ENCODE measurements around the gene SPATA20.

The SPATA20 gene

DNA sequence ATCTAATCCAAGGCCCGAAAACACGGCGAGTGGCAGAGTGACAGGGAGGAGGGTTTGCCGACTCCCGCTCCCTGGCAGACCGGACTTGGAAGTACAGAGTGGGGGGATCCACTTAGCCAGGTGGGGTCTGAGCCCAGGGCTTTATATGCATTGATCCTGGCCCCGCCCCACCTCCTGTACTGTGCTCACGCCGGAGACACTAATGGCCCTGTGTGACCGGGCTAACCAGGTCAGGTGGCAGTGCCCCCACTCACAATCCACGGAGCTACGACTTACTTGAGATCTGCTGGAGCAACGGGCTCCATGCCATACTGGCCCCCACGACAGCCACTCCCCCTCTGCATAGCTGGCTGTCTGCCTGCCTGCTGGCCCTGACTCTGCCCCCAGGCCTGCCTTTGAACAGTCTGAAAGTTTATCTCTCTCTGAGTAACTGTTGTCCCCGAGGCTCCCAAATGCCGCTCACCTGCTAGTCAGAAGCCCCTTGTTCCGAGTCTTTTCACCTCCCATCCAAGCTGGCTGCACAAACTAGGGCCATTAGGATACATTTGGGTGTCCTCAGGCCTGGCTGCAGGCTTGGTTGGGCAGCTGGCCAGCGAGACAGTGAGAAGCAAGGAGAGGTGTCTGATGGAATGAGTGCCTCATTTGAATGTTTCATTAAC, 41.5 kb downstream of the SPATA20 start:
- Histone ChIP-seq H3K4me1 (ENCODE audit: control insufficient read depth, insufficient read depth, low read length) (0 out of 2 replicates have a peak, but pooled peaks cover 3% of the 10 kb centered on the region), H3K36me3 (ENCODE audit: control insufficient read depth in 2 of 2, insufficient read depth in 1 of 2, low read length in 2 of 2) (no peaks in the 10 kb centered on the region), H3K27ac (ENCODE audit: extremely low read depth, low read depth, low read length) (no peak overlapping the region), H3K9me3 (ENCODE audit: control insufficient read depth, insufficient read depth, low read depth, low read length) (no peaks in the 10 kb centered on the region), H3K4me3 (ENCODE audit: low read depth, low read length) (no peak overlapping the region)
- ChIA-PET POLR2A (interaction anchor here (1.5 kb wide), 1 partner anchor 28 kb away, joined by 4 read pairs; the partner anchor contains the start of gene CACNA1G), CTCF (interaction anchor here (0.8 to 2.2 kb wide), 5 partner anchors 38 to 93 kb away, joined by 3 to 15 read pairs (median 3); no protein-coding TSS in a partner anchor)
- TF ChIP-seq ZNF561 (tag by site-specific recombination; IDR thresholded peaks at IDR 0.05; ENCODE audit: borderline replicate concordance) (no peak), ZNF335 (tag by site-specific recombination; conservative IDR thresholded peaks at IDR 0.05) (peak; percentile 92), ZNF394 (tag by site-specific recombination; IDR thresholded peaks at IDR 0.05; ENCODE audit: borderline replicate concordance) (no peak)

DNA sequence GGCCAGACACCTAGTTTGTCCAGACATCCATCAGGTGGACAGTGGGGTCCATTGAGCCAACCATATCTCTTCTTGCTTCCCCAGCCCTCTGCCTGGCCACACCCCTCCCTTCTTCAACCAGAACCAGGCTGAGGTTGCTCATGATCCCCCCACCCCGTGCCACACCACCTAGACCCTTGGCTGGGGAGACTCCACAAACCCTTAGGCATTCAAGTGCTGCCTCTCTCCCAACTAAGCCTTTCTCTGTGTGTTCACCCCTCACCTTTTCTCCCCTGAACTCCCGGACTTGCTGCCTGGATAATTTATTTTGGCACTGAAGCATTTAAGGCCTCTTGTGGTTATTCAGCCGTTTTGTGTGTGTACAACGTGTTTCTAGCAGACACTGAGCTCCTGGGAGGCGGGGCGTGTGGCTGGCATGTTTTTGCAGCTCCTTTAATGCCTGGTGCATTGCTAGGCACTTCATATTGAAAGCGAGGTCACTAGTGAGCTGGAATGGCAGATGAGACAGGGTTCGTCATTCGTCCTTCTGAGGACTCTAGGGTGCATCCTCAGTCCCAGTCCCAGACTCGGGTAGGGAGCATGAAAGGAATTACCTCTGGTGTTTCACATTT, 42.2 kb downstream of the SPATA20 start:
- Histone ChIP-seq H3K27ac (ENCODE audit: extremely low read depth, low read depth, low read length) (no peak overlapping the region), H3K4me3 (ENCODE audit: low read depth, low read length) (no peak overlapping the region), H3K9me3 (ENCODE audit: control insufficient read depth, insufficient read depth, low read depth, low read length) (no peaks in the 10 kb centered on the region), H3K4me1 (ENCODE audit: control insufficient read depth, insufficient read depth, low read length) (0 out of 2 replicates have a peak, but pooled peaks cover 3% of the 10 kb centered on the region), H3K36me3 (ENCODE audit: control insufficient read depth in 2 of 2, insufficient read depth in 1 of 2, low read length in 2 of 2) (no peaks in the 10 kb centered on the region)
- POLR2A ChIA-PET = interaction anchor here (1.5 kb wide), 1 partner anchor 29 kb away, joined by 4 read pairs; the partner anchor contains the start of gene CACNA1G
- TF ChIP-seq ZNF202 (tag by site-specific recombination; IDR thresholded peaks at IDR 0.05; ENCODE audit: borderline replicate concordance) (no peak), ZBTB17 (tag by site-specific recombination; IDR thresholded peaks at IDR 0.05) (no peak), ZNF169 (tag by site-specific recombination; IDR thresholded peaks at IDR 0.05) (no peak), ZNF266 (tag by site-specific recombination; IDR thresholded peaks at IDR 0.05; ENCODE audit: low read depth) (no peak)
- TF ChIP-seq, protein P1, sequence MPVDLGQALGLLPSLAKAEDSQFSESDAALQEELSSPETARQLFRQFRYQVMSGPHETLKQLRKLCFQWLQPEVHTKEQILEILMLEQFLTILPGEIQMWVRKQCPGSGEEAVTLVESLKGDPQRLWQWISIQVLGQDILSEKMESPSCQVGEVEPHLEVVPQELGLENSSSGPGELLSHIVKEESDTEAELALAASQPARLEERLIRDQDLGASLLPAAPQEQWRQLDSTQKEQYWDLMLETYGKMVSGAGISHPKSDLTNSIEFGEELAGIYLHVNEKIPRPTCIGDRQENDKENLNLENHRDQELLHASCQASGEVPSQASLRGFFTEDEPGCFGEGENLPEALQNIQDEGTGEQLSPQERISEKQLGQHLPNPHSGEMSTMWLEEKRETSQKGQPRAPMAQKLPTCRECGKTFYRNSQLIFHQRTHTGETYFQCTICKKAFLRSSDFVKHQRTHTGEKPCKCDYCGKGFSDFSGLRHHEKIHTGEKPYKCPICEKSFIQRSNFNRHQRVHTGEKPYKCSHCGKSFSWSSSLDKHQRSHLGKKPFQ (tag by site-specific recombination; IDR thresholded peaks at IDR 0.05) = no peak
- CTCF ChIA-PET = interaction anchor here (0.6 to 2.2 kb wide), 6 partner anchors 24 to 93 kb away, joined by 3 to 15 read pairs (median 3); no protein-coding TSS in a partner anchor

DNA sequence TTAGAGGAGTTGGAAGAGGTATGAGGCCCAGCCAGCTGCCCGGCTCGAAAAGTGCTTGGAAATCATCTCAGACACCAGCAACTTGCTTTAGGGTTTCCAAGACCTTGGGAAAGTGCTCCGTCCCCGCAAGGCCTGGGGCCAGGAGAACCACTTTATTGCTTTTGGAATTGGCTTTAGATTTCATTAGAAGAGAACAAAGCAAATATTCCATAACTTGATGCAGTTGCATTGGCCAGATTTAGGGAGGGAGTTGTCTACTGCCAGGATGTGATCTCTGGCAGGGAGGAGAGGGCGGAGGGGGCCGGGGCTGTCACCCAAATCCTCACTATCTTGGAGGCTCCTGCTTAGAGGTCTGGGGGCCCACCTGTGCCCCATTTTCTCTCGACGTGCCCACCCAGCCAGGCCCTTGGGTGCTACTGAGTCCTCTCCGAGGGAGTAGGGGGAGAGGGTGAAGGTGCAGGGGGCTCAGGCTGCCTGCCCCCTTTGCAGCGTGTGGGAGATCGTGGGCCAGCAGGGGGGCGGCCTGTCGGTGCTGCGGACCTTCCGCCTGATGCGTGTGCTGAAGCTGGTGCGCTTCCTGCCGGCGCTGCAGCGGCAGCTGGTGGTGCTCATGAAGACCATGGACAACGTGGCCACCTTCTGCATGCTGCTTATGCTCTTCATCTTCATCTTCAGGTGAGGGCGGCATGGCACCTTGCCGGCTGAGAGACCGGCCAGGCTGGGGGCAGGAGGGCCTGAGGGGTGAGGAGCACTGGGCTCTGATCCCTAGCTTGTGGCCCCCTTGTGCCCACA, 44.2 kb downstream of the SPATA20 start:
- ChIA-PET CTCF (interaction anchor here (0.5 kb wide), 1 partner anchor 9 kb away, joined by 3 read pairs; no protein-coding TSS in a partner anchor), POLR2A (no interaction called here)
- no peaks in the 10 kb centered on the region for H3K36me3 ChIP-seq (ENCODE audit: control insufficient read depth in 2 of 2, insufficient read depth in 1 of 2, low read length in 2 of 2)
- no peak overlapping the region for H3K4me3 ChIP-seq (ENCODE audit: low read depth, low read length)
- TF ChIP-seq, protein P2, sequence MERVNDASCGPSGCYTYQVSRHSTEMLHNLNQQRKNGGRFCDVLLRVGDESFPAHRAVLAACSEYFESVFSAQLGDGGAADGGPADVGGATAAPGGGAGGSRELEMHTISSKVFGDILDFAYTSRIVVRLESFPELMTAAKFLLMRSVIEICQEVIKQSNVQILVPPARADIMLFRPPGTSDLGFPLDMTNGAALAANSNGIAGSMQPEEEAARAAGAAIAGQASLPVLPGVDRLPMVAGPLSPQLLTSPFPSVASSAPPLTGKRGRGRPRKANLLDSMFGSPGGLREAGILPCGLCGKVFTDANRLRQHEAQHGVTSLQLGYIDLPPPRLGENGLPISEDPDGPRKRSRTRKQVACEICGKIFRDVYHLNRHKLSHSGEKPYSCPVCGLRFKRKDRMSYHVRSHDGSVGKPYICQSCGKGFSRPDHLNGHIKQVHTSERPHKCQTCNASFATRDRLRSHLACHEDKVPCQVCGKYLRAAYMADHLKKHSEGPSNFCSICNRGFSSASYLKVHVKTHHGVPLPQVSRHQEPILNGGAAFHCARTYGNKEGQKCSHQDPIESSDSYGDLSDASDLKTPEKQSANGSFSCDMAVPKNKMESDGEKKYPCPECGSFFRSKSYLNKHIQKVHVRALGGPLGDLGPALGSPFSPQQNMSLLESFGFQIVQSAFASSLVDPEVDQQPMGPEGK (tag by site-specific recombination; IDR thresholded peaks at IDR 0.05) = 0 out of 2 replicates have a peak, but pooled peaks have one; percentile 3
- no peak for TF ChIP-seq ZNF558 (tag by site-specific recombination; IDR thresholded peaks at IDR 0.05)
- H3K4me1 ChIP-seq (ENCODE audit: control insufficient read depth, insufficient read depth, low read length) = 0 out of 2 replicates have a peak, but pooled peaks cover 3% of the 10 kb centered on the region
- no peak overlapping the region for H3K27ac ChIP-seq (ENCODE audit: extremely low read depth, low read depth, low read length)
- H3K9me3 ChIP-seq (ENCODE audit: control insufficient read depth, insufficient read depth, low read depth, low read length) = no peaks in the 10 kb centered on the region

DNA sequence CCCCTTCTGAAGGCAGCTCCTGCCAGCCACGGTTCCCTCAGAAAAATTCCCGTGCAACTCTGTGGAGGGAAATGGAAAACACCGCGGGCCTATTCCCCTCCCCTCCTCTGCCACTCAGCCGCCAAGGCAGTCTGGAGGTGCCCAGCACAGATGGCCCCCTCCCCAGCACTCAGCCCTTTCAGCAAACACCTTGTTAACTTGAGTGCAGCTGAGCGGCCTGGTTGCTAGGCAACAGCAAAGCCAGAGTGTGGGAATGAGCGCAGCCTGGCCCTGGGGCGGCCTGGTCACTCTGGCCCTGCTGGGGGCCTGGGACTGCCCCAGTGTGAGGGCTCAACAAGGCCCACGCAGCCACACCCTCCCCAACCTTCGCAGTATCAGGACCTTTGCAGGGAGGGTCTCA, 46.3 kb downstream of the SPATA20 start:
- CTCF ChIA-PET = interaction anchor here (0.6 to 1.1 kb wide), 3 partner anchors 33 to 46 kb away, joined by 3 to 4 read pairs (median 3); partner anchors contain the start of gene SPATA20

More for the DNA sequence above, 46.3 kb downstream of the SPATA20 start:
- Histone ChIP-seq H3K36me3 (ENCODE audit: control insufficient read depth in 2 of 2, insufficient read depth in 1 of 2, low read length in 2 of 2) (no peaks in the 10 kb centered on the region), H3K9me3 (ENCODE audit: control insufficient read depth, insufficient read depth, low read depth, low read length) (no peaks in the 10 kb centered on the region), H3K4me3 (ENCODE audit: low read depth, low read length) (no peak overlapping the region), H3K4me1 (ENCODE audit: control insufficient read depth, insufficient read depth, low read length) (0 out of 2 replicates have a peak, but pooled peaks cover 3% of the 10 kb centered on the region), H3K27ac (ENCODE audit: extremely low read depth, low read depth, low read length) (no peak overlapping the region)
- TF ChIP-seq, protein P2 (tag by site-specific recombination; IDR thresholded peaks at IDR 0.05) = peak; percentile 67
- no peak for TF ChIP-seq IKZF3 (tag by site-specific recombination; IDR thresholded peaks at IDR 0.05)
- TF ChIP-seq, protein P3, sequence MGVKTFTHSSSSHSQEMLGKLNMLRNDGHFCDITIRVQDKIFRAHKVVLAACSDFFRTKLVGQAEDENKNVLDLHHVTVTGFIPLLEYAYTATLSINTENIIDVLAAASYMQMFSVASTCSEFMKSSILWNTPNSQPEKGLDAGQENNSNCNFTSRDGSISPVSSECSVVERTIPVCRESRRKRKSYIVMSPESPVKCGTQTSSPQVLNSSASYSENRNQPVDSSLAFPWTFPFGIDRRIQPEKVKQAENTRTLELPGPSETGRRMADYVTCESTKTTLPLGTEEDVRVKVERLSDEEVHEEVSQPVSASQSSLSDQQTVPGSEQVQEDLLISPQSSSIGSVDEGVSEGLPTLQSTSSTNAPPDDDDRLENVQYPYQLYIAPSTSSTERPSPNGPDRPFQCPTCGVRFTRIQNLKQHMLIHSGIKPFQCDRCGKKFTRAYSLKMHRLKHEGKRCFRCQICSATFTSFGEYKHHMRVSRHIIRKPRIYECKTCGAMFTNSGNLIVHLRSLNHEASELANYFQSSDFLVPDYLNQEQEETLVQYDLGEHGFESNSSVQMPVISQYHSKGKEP (tag by site-specific recombination; IDR thresholded peaks at IDR 0.05) = no peak
- TF ChIP-seq GLIS2 (tag by site-specific recombination; IDR thresholded peaks at IDR 0.05) = peak; percentile 47; the same call in 1 of the 2 replicates
- TF ChIP-seq ZBTB8A (tag by site-specific recombination; IDR thresholded peaks at IDR 0.05) = 0 out of 2 replicates have a peak, but pooled peaks have one; percentile 25
- POLR2A ChIA-PET = no interaction called here

Data from HEK293 (cell line).